Choroid plexus epithelial cell (primary cell): ENCODE results near the gene LRWD1.
"Not testable (repeated sequence)": the region's sequence is repeated elsewhere in the genome, so short reads cannot be mapped to it uniquely, and the experiment has no call there.

ENCODE experiments used
- DNase-seq: peaks from one replicate; pipeline ENCODE4 v3.0.0-alpha.2; 2010; ENCODE audit warnings: low read depth
- H3K4me3 ChIP-seq: 2 replicates; pipeline ENCODE4 v1.5.1; 2011; ENCODE audit warnings: low read depth, mild to moderate bottlenecking, control low read depth, low read length, moderate library complexity

LRWD1 gene

GRCh38 chr7:102514881-102515721 lies 50.3 kb downstream of the LRWD1 start:
- not testable (repeated sequence) for DNase-seq

GRCh38 chr7:102515889-102516288 lies 51.1 kb downstream of the LRWD1 start:
- DNase-seq, H3K4me3 ChIP-seq: not testable (repeated sequence)

More at GRCh38 chr7:102514881-102515721, 50.3 kb downstream of the LRWD1 start:
- H3K4me3 ChIP-seq: not testable (repeated sequence)

GRCh38 chr7:102516951-102517350 lies 52.2 kb downstream of the LRWD1 start:
- not testable (repeated sequence) for DNase-seq, H3K4me3 ChIP-seq

- DNase-seq, H3K4me3 ChIP-seq: not testable (repeated sequence)
Measured at GRCh38 chr7:102517550-102518147, 52.9 kb downstream of the LRWD1 start, which contains the start of gene RASA4B. TSS of gene RASA4B (minus strand) at chr7:102517777. CDS start at chr7:102517710, 67 bp downstream.

- DNase-seq, H3K4me3 ChIP-seq: not testable (repeated sequence)
Measured at GRCh38 chr7:102520797-102521196, 56.0 kb downstream of the LRWD1 start.
